ENCODE measurements around the gene ARHGEF10L.

ARHGEF10L gene

GRCh38 chr1:17588048-17588871, 48.8 kb downstream of the ARHGEF10L start:
- peak; percentile 83 for FAIRE-seq
- peak; percentile 39 for DNase-seq (ENCODE audit: low spot score)

- no peak for FAIRE-seq
Observed at GRCh38 chr1:17591814-17592430, 52.4 kb downstream of the ARHGEF10L start.

GRCh38 chr1:17594026-17594425, 54.5 kb downstream of the ARHGEF10L start:
- no peak for DNase-seq (ENCODE audit: low spot score)
- no peak for FAIRE-seq

More at GRCh38 chr1:17591814-17592430, 52.4 kb downstream of the ARHGEF10L start:
- peak; percentile 14 for DNase-seq (ENCODE audit: low spot score)

DNA sequence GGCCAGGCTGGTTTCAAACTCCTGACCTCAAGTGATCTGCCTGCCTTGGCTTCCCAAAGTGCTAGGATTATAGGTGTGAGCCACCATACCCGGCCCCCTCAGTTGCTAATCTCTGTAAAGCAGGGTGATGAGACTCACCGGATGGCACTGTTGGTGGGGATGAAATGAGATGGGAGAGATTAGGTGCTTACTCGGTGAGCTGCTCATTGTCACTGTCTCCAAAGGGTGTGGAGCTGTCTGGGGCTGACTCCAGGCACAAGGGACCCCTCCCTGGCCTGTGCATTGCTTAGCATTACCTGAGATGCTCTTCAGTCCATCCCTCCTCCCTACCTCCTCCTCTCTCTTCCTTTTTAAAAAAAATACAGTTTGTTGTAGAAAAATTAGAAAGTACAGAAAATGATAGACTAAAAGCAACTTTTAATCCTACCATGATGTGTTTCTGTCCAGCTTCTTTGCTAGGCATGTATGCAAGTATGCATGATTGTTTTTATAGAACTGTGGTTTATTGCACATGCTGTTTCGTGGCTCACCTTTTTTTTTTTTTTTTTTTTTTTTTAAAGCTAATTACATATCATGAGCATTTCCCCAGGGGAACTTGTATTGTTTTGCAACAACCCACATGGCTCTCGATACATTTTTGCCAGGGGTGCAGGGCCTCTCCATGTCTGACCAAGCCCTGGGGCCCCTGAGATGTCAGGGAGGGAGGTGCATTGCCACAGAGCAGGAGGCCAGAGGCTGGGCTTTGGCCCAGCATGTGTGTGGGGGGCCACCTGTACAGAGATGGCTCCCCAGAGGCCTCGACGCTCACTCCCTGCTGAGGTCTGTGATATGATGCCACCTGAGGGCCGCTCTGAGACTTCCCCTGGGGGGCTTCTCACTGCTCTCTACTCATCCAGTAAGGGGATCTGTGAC, 55.4 kb downstream of the ARHGEF10L start:
- DNase-seq (ENCODE audit: low spot score) = no peak
- FAIRE-seq = no peak

GRCh38 chr1:17595602-17595925, 56.1 kb downstream of the ARHGEF10L start:
- no peak for FAIRE-seq
- no peak for DNase-seq (ENCODE audit: low spot score)

- DNase-seq (ENCODE audit: low spot score) (no peak), FAIRE-seq (no peak)
Observed at GRCh38 chr1:17596186-17596585, 56.7 kb downstream of the ARHGEF10L start.

GRCh38 chr1:17596651-17597509, 57.4 kb downstream of the ARHGEF10L start:
- FAIRE-seq = no peak
- DNase-seq (ENCODE audit: low spot score) = no peak

DNA sequence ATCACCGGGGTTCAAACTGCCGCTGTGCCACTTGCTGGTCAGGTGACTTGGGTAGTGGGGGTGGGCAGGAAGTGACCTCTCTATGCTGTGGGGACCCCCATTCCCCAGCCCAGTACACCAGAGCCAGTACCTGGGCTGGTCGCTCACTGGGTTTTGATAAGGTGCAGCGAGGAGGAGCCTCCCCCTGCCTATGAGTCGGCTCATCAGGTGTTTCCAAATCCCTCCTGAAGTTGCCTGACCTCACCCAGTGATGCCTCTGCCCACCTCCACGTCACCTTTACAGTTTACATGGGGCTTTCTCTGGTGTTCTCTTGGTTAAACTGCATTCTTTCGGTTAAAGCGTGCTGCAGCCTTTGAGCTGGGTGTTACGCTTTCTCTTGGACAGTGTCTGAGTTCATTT, 58.2 kb downstream of the ARHGEF10L start:
- DNase-seq (ENCODE audit: low spot score) = no peak
- no peak for FAIRE-seq

DNA sequence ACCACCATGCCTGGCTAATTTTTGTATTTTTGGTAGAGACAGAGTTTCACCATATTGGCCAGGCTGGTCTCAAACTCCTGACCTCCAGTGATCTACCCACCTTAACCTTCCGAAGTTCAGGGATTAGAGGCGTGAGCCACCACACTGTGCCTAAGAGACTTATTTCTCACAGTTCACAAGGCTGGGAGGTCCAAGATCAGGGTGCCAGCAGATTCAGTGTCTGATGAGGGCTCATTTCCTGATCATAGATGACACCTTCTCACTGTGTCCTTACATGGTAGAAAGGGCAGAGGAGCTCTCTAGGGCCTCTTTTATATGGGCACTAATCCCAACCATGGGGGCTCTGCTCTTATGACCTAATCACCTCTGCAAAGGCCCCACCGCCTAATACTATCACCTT, 58.8 kb downstream of the ARHGEF10L start:
- no peak for DNase-seq (ENCODE audit: low spot score)
- FAIRE-seq = no peak

- DNase-seq (ENCODE audit: low spot score) (no peak), FAIRE-seq (no peak)
Observed at GRCh38 chr1:17599291-17599953, 59.9 kb downstream of the ARHGEF10L start.

GRCh38 chr1:17599954-17600300, 60.4 kb downstream of the ARHGEF10L start:
- no peak for FAIRE-seq
- no peak for DNase-seq (ENCODE audit: low spot score)

GRCh38 chr1:17600321-17600720, 60.8 kb downstream of the ARHGEF10L start:
- DNase-seq (ENCODE audit: low spot score) (no peak), FAIRE-seq (no peak)

GRCh38 chr1:17601643-17602382, 62.3 kb downstream of the ARHGEF10L start:
- FAIRE-seq (no peak), DNase-seq (ENCODE audit: low spot score) (no peak)

- FAIRE-seq (no peak), DNase-seq (ENCODE audit: low spot score) (no peak)
Observed at GRCh38 chr1:17603091-17603841, 63.8 kb downstream of the ARHGEF10L start.

DNA sequence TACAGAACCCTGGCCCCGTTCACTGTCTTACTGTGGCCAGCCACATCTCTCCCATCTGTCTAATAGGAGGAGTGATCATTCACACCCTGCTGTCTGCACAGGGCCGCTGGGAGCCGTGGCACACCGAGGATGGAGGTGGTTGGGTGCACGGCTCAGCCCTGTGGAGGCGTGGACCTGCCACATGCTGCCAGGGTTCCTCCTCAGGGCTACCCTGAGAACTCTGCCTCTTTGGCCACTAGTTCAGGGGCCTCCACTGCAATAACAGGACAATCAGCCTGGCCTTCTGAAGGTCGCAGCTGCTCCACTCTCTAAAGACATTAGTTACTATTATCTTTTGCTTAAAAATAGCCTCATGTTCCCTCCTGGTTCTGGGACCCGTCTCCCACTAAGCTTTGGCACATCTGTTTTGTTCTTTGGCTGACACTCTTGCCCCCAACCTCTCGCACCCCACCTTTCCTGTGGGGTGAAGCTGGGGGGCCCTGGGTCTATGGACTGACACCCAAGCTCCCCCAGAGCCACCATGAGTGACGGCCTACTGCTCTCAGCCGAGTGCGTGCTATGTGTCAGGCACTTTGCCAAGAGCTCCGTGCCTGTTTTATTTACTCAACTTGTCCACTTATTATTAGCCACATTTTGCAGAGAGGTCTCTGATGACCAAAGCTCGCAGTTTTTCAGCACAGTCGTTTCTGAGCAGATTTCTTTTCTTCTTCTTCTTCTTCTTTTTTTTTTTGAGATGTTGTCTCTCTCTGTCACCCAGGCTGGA, 66.3 kb downstream of the ARHGEF10L start:
- DNase-seq (ENCODE audit: low spot score) = no peak
- no peak for FAIRE-seq

DNA sequence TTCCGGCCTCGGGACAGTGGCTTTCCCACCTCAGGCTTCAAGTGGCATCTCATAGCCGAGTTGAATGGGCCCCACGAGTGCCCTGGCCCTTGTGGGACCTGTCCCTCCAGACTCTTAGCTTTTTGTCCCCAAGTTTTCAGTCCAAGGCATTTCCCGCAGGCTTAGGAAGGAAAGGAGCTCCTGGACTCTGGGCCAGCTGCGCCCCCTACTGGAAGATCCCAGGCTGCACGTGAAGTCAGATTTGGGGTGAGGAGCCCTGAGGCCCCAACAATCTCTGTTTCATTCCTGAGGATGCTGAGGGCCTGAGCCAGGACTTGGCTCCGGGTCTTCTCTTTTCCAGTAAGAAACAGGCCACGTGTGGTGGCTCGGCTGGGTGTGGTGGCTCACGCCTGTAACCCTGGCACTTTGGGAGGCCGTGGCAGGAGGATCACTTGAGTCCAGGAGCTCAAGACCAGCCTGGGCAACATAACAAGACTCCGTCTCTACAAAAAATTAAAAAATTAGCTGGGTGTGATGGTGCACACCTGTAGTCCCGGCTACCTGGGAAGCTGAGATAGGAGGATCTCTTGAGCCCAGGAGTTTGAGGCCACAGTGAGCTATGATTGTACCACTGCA, 67.4 kb downstream of the ARHGEF10L start:
- FAIRE-seq = no peak
- DNase-seq (ENCODE audit: low spot score) = peak; percentile 39

- DNase-seq (ENCODE audit: low spot score) (no peak), FAIRE-seq (no peak)
Observed at GRCh38 chr1:17607644-17608581, 68.4 kb downstream of the ARHGEF10L start.

Measured in RCC 7860 (cell line).